IPS DF 4.7 (cell line): Measurements from ENCODE around the gene TMEM91.

Experiments
- DNase-seq: peaks from one replicate; pipeline ENCODE4 v3.0.0-alpha.2; 2013; ENCODE audit warnings: low spot score; ENCODE audit errors: extremely low read depth

TMEM91 gene

DNA sequence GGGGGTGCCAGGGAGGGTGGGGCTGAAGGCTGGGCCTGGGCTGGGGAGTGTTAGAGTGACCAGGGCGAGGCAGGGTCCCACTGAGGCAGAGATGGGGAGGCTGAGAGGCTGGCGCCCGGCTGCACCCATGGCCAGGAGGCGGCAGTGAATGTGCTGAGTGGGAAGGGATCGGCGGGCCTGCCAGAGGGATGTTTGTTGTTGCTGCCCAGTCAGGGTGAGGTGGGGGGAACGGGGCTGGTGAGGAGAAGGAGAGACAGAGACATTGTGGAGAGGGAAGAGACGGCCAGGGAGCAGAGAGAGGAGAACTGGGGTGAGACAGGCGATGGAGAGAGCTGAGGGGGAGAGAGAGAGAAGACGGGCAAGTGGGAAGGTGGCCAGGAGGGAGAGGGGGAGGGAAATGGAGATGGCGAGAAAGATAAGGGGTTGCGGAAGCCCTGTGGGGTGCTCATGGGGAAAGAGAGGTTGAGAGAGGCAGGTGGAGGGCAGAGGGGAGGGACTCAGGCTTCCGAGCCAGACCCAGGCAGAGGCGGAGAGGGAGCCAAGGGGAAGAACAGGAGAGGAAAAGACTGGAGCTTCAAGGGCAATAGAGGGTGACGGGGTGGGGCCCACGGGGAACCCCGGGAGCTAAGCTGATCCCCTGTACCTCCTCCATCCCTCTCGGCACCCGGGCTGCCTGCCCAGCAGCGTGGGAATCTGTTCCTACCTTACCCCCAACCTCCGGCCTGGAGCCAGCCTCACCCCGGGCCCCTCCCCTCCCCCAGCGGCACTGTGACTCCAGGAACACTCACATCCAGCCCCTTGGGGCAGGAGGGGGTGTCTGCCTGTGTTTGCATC is 51.5 kb downstream of the TMEM91 start:
- DNase-seq = no peak

GRCh38 chr19:41428481-41428859 is 52.1 kb downstream of the TMEM91 start:
- no peak for DNase-seq

DNA sequence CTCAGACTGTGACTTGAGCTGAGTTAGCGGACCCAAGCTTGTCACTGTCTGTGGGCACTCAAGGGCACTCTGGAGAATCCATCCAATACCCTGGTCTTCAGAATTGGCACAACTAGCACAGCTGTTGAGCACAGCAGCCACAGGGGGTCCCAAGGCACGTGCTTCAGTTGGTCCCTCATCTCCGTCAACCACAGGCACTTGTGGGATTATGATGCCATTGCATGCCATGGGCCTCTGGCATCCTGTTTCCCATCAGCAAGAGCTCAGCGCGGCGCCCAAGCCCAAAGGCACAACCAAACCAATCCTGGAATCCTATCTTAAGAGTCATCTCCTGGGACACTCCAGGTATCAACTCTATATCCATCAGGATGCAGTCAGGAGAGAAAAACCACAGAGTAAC is 54.6 kb downstream of the TMEM91 start:
- DNase-seq = no peak

GRCh38 chr19:41431426-41432386 is 55.4 kb downstream of the TMEM91 start:
- no peak for DNase-seq

- no peak for DNase-seq
These were observed 56.8 kb downstream of the TMEM91 start for GRCh38 chr19:41433171-41433570.
